ENCODE results near the gene PRR29.

The PRR29 gene

GRCh38 chr17:64024781-64025731 lies 26.9 kb downstream of the PRR29 start:
- no peak overlapping the region for H3K9ac ChIP-seq (ENCODE audit: low read depth, low read length)
- peaks cover 3% of the 10 kb centered on the region for H3K4me1 ChIP-seq (ENCODE audit: control insufficient read depth, insufficient read depth, low read length)
- no peak overlapping the region for H3K4me3 ChIP-seq (ENCODE audit: low read depth, low read length)
- peaks cover 10% of the 10 kb centered on the region for H3K27me3 ChIP-seq (ENCODE audit: control insufficient read depth, insufficient read depth, low read length)
- no peaks in the 10 kb centered on the region for H3K36me3 ChIP-seq (ENCODE audit: control insufficient read depth, insufficient read depth, low read length)
- H3K9me3 ChIP-seq (ENCODE audit: control insufficient read depth, insufficient read depth, low read length) = no peaks in the 10 kb centered on the region

DNA sequence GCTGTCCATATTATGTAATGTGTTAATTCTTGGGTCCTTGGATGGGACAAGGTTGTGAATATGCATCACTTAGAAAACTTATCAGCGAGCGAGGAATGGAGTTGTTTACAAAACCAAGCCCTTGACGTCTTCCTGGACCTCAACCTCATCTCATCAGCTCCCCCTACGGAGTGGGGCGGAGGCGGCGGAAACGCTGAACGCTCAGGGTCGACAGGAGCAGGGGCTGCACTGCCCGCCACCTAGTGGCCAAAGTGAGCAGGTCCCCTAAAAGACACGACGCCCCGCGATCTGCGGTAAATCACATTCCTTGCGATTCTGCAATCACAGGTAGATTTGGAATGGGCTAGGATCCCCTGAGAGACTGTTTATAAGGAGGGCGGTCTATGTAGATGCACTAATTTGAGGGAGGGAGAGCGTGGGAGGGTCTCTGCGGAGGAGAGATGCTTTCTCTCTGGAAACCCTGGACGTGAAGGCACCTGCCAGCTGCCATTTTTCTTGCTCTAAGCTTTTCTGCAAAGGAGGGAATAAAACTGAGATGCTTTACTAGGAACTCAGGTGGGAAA lies 27.7 kb downstream of the PRR29 start:
- Histone ChIP-seq H3K27me3 (ENCODE audit: control insufficient read depth, insufficient read depth, low read length) (peaks cover 6% of the 10 kb centered on the region), H3K36me3 (ENCODE audit: control insufficient read depth, insufficient read depth, low read length) (no peaks in the 10 kb centered on the region), H3K4me3 (ENCODE audit: low read depth, low read length) (no peak overlapping the region), H3K9ac (ENCODE audit: low read depth, low read length) (no peak overlapping the region), H3K9me3 (ENCODE audit: control insufficient read depth, insufficient read depth, low read length) (no peaks in the 10 kb centered on the region), H3K4me1 (ENCODE audit: control insufficient read depth, insufficient read depth, low read length) (no peaks in the 10 kb centered on the region)

DNA sequence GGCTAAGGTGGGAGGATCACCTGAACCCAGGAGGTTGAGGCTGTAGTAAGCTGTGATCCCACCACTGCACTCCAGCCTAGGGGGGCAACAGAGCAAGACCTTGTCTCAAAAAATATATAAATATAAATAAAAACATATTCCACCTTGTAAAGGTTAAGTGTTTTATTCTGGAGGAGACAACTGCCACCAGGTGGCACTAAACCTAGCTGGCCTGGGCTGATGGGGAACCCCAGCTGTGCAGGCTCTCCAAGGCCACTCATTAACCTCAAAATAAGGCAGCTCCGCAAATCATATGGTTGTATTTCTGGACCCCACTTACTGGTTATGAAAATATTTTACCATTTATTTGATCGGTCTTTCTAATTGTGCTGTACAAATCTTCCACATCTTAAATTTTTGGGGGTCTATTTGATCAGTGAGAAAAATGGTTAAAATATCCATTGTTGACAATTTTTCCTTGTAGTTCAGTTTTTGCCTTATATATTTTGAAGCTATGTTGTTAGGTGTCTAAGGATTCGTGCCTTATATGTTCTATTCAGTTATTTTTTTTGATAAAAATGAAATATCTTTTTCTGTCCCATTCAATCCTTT lies 30.8 kb downstream of the PRR29 start:
- H3K9ac ChIP-seq (ENCODE audit: low read depth, low read length) = no peak overlapping the region
- no peaks in the 10 kb centered on the region for H3K9me3 ChIP-seq (ENCODE audit: control insufficient read depth, insufficient read depth, low read length)
- no peaks in the 10 kb centered on the region for H3K36me3 ChIP-seq (ENCODE audit: control insufficient read depth, insufficient read depth, low read length)
- no peaks in the 10 kb centered on the region for H3K4me1 ChIP-seq (ENCODE audit: control insufficient read depth, insufficient read depth, low read length)
- peaks cover 6% of the 10 kb centered on the region for H3K27me3 ChIP-seq (ENCODE audit: control insufficient read depth, insufficient read depth, low read length)
- H3K4me3 ChIP-seq (ENCODE audit: low read depth, low read length) = no peak overlapping the region

- Histone ChIP-seq H3K4me1 (ENCODE audit: control insufficient read depth, insufficient read depth, low read length) (no peaks in the 10 kb centered on the region), H3K27me3 (ENCODE audit: control insufficient read depth, insufficient read depth, low read length) (no peaks in the 10 kb centered on the region), H3K9me3 (ENCODE audit: control insufficient read depth, insufficient read depth, low read length) (no peaks in the 10 kb centered on the region), H3K9ac (ENCODE audit: low read depth, low read length) (no peak overlapping the region), H3K36me3 (ENCODE audit: control insufficient read depth, insufficient read depth, low read length) (no peaks in the 10 kb centered on the region), H3K4me3 (ENCODE audit: low read depth, low read length) (no peak overlapping the region)
These were observed 33.9 kb downstream of the PRR29 start for GRCh38 chr17:64032081-64032480.

- H3K9ac ChIP-seq (ENCODE audit: low read depth, low read length) = no peak overlapping the region
- no peaks in the 10 kb centered on the region for H3K4me1 ChIP-seq (ENCODE audit: control insufficient read depth, insufficient read depth, low read length)
- no peak overlapping the region for H3K4me3 ChIP-seq (ENCODE audit: low read depth, low read length)
- no peaks in the 10 kb centered on the region for H3K36me3 ChIP-seq (ENCODE audit: control insufficient read depth, insufficient read depth, low read length)
- H3K27me3 ChIP-seq (ENCODE audit: control insufficient read depth, insufficient read depth, low read length) = no peaks in the 10 kb centered on the region
- no peaks in the 10 kb centered on the region for H3K9me3 ChIP-seq (ENCODE audit: control insufficient read depth, insufficient read depth, low read length)
These were observed 38.2 kb downstream of the PRR29 start for GRCh38 chr17:64036198-64036922.

DNA sequence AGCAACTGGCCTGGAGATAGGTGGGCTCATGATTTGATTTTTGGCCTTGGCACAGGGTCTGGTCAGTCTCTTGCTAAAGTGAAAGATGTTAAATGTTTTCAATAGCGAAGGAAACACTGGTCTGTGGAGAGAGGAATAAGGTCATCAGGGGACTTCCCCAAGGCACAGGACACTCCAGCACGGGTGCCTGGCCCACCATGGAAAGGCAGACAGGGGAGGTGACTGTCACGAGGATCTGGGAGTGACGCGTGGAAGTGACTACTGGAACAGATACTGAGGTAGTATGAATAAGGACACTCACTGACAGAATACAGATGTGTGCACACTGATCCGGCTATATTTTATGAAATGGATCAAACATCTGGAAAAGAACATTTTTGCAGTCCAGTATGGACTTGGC lies 39.0 kb downstream of the PRR29 start:
- Histone ChIP-seq H3K27me3 (ENCODE audit: control insufficient read depth, insufficient read depth, low read length) (no peaks in the 10 kb centered on the region), H3K36me3 (ENCODE audit: control insufficient read depth, insufficient read depth, low read length) (no peaks in the 10 kb centered on the region), H3K4me1 (ENCODE audit: control insufficient read depth, insufficient read depth, low read length) (no peaks in the 10 kb centered on the region), H3K9ac (ENCODE audit: low read depth, low read length) (no peak overlapping the region), H3K4me3 (ENCODE audit: low read depth, low read length) (no peak overlapping the region), H3K9me3 (ENCODE audit: control insufficient read depth, insufficient read depth, low read length) (no peaks in the 10 kb centered on the region)

- no peak overlapping the region for H3K9ac ChIP-seq (ENCODE audit: low read depth, low read length)
- no peaks in the 10 kb centered on the region for H3K27me3 ChIP-seq (ENCODE audit: control insufficient read depth, insufficient read depth, low read length)
- no peaks in the 10 kb centered on the region for H3K36me3 ChIP-seq (ENCODE audit: control insufficient read depth, insufficient read depth, low read length)
- H3K4me3 ChIP-seq (ENCODE audit: low read depth, low read length) = no peak overlapping the region
- no peaks in the 10 kb centered on the region for H3K9me3 ChIP-seq (ENCODE audit: control insufficient read depth, insufficient read depth, low read length)
- no peaks in the 10 kb centered on the region for H3K4me1 ChIP-seq (ENCODE audit: control insufficient read depth, insufficient read depth, low read length)
These were observed 39.7 kb downstream of the PRR29 start for GRCh38 chr17:64037802-64038201.

- Histone ChIP-seq H3K9ac (ENCODE audit: low read depth, low read length) (no peak overlapping the region), H3K36me3 (ENCODE audit: control insufficient read depth, insufficient read depth, low read length) (no peaks in the 10 kb centered on the region), H3K9me3 (ENCODE audit: control insufficient read depth, insufficient read depth, low read length) (no peaks in the 10 kb centered on the region), H3K4me3 (ENCODE audit: low read depth, low read length) (no peak overlapping the region), H3K27me3 (ENCODE audit: control insufficient read depth, insufficient read depth, low read length) (no peaks in the 10 kb centered on the region), H3K4me1 (ENCODE audit: control insufficient read depth, insufficient read depth, low read length) (no peaks in the 10 kb centered on the region)
These were observed 40.4 kb downstream of the PRR29 start for GRCh38 chr17:64038331-64039105.

DNA sequence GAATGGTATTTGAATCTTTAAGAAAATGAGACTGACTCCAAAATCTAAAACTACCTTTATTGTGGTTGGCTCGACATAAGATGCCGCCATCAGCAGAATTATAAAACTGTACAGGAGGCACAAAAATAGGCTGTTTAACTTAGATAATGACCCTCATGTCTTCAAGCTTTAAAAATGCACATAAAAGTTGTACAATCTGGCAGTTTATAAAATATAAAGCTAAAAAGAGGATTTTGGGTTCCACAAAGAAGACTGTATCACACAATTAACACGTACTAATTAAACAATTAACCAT lies 40.9 kb downstream of the PRR29 start:
- Histone ChIP-seq H3K4me3 (ENCODE audit: low read depth, low read length) (no peak overlapping the region), H3K4me1 (ENCODE audit: control insufficient read depth, insufficient read depth, low read length) (no peaks in the 10 kb centered on the region), H3K9me3 (ENCODE audit: control insufficient read depth, insufficient read depth, low read length) (no peaks in the 10 kb centered on the region), H3K36me3 (ENCODE audit: control insufficient read depth, insufficient read depth, low read length) (no peaks in the 10 kb centered on the region), H3K27me3 (ENCODE audit: control insufficient read depth, insufficient read depth, low read length) (no peaks in the 10 kb centered on the region), H3K9ac (ENCODE audit: low read depth, low read length) (no peak overlapping the region)

DNA sequence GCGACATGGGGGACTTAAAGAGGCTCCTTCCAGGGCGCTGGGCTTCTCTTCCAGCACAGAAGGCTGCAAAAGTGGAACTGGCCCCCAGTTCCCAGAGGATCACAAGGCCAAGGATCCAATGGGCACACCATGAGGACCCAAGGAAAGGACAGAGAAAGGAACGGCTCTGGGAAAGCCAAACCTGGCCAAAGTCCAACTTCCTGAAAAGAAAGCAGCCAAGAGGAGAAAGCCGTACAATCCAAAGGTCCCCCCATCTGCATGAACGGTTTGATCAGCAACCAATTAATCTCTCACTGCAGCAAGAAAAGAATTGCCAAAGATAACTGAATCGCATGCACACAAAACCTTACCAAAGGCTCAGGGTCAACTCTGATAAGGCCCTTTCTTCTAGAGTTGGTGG lies 42.1 kb downstream of the PRR29 start:
- no peaks in the 10 kb centered on the region for H3K27me3 ChIP-seq (ENCODE audit: control insufficient read depth, insufficient read depth, low read length)
- H3K36me3 ChIP-seq (ENCODE audit: control insufficient read depth, insufficient read depth, low read length) = no peaks in the 10 kb centered on the region
- H3K4me1 ChIP-seq (ENCODE audit: control insufficient read depth, insufficient read depth, low read length) = no peaks in the 10 kb centered on the region
- H3K9ac ChIP-seq (ENCODE audit: low read depth, low read length) = no peak overlapping the region
- no peaks in the 10 kb centered on the region for H3K9me3 ChIP-seq (ENCODE audit: control insufficient read depth, insufficient read depth, low read length)
- no peak overlapping the region for H3K4me3 ChIP-seq (ENCODE audit: low read depth, low read length)

GRCh38 chr17:64041912-64042311 lies 43.8 kb downstream of the PRR29 start:
- Histone ChIP-seq H3K9ac (ENCODE audit: low read depth, low read length) (no peak overlapping the region), H3K36me3 (ENCODE audit: control insufficient read depth, insufficient read depth, low read length) (peaks cover 2% of the 10 kb centered on the region), H3K4me3 (ENCODE audit: low read depth, low read length) (no peak overlapping the region), H3K4me1 (ENCODE audit: control insufficient read depth, insufficient read depth, low read length) (no peaks in the 10 kb centered on the region), H3K27me3 (ENCODE audit: control insufficient read depth, insufficient read depth, low read length) (no peaks in the 10 kb centered on the region), H3K9me3 (ENCODE audit: control insufficient read depth, insufficient read depth, low read length) (no peaks in the 10 kb centered on the region)

All from iPS-15b (cell line).